Thyroid gland (tissue), 4 donors: ENCODE measurements around the gene ETV5. TPM values are rescaled to one million over a fixed set of nuclear protein-coding genes. Genes with fewer than 3 reads are reported as not detected.

Source experiments
- DNase-seq, 2 donors: peaks; one replicate each; pipeline ENCODE4 v3.0.0-alpha.2; 2019
- H3K27ac ChIP-seq, 3 donors: fragments of 200-600 bp; sonication (generic); 1 replicate in 2 of 3; 2 replicates in 1 of 3; pipeline ENCODE4 v1.5.1; 2016 to 2019; ENCODE audit warnings: mild to moderate bottlenecking in 1 of 3, moderate library complexity in 1 of 3
- H3K27me3 ChIP-seq: fragments of 200-600 bp; sonication (generic); one replicate; pipeline ENCODE4 v1.5.1; 2019
- H3K36me3 ChIP-seq, 2 donors: fragments of 200-600 bp; sonication (generic); one replicate each; pipeline ENCODE4 v1.5.1; 2016 to 2019
- H3K4me1 ChIP-seq, 2 donors: fragments of 200-600 bp; sonication (generic); one replicate each; pipeline ENCODE4 v1.5.1; 2017 to 2019
- H3K4me3 ChIP-seq, 3 donors: fragments of 200-600 bp; sonication (generic); replicated peaks in 1 of 3; 1 replicate in 2 of 3; 2 replicates in 1 of 3; pipeline ENCODE4 v1.5.1; 2016; ENCODE audit warnings: mild to moderate bottlenecking in 1 of 3
- H3K9me3 ChIP-seq: fragments of 200-600 bp; sonication (generic); one replicate; pipeline ENCODE4 v1.5.1; 2017
- CTCF ChIP-seq, 6 experiments: fragments of 200-600 bp in 3 of 6; fragments of 450-650 bp in 3 of 6; sonication (generic) in 3 of 6; IDR thresholded peaks; one replicate each; pipeline ENCODE4 v1.5.1; 2016 to 2019; ENCODE audit warnings: antibody characterized with exemption in 6 of 6, mild to moderate bottlenecking in 2 of 6, inconsistent platforms in 1 of 6, moderate library complexity in 1 of 6
- POLR2A ChIP-seq, 2 donors: fragments of 450-650 bp; IDR thresholded peaks; one replicate each; pipeline ENCODE4 v1.6.1; 2017; ENCODE audit warnings: antibody characterized with exemption in 2 of 2, mild to moderate bottlenecking in 2 of 2, moderate library complexity in 1 of 2
- WGBS, 2 donors: methylation state at CpG; one replicate each; pipeline ENCODE4 v1.1.5; 2017; 5-methylcytosine and 5-hydroxymethylcytosine counted together
- intact Hi-C: fragments of 100-400 bp; cut with DNase I; formaldehyde crosslinking; loops from one replicate; pipeline ENCODE4 v1.15.1; 2023
- total RNA-seq, 4 donors: library from RNA; depleted of rRNA; stranded (reverse); fragments of >200 nt; gene quantifications; one replicate each; pipeline ENCODE4 v1.2.3, GENCODE V29; 2016

ETV5 gene
- total RNA-seq, 4 donors from 2014 or later = 17.9 to 51.5 (median 28.9) TPM

- no peak for DNase-seq
- Histone ChIP-seq H3K27ac (no peak overlapping the region), H3K36me3 (peaks cover 0 to 4% of the 10 kb centered on the region in 2 donors), H3K4me1 (peaks cover 5 to 9% of the 10 kb centered on the region in 2 donors), H3K9me3 (no peaks in the 10 kb centered on the region), H3K4me3 (no peak overlapping the region), H3K27me3 (no peaks in the 10 kb centered on the region)
- TF ChIP-seq CTCF (IDR thresholded peaks at IDR 0.05) = no peak
- no peak for TF ChIP-seq POLR2A (IDR thresholded peaks at IDR 0.05)
- 94% methylated on average over 6 of the region's 6 CpGs for WGBS, 2 donors
- intact Hi-C loops = no loop called here
Measured at GRCh38 chr3:186058225-186058624, 50.7 kb downstream of the ETV5 start.

- intact Hi-C loops = no loop called here
- no peaks in the 10 kb centered on the region for H3K9me3 ChIP-seq
- H3K27me3 ChIP-seq = no peaks in the 10 kb centered on the region
- peaks cover 0 to 4% of the 10 kb centered on the region in 2 donors for H3K36me3 ChIP-seq
- 94 to 95% methylated on average over 4 of the region's 4 CpGs for WGBS, 2 donors
- TF ChIP-seq POLR2A (IDR thresholded peaks at IDR 0.05) = no peak
- no peak for TF ChIP-seq CTCF (IDR thresholded peaks at IDR 0.05)
- H3K4me1 ChIP-seq = peaks cover 5 to 9% of the 10 kb centered on the region in 2 donors
- H3K27ac ChIP-seq = no peak overlapping the region
- H3K4me3 ChIP-seq = no peak overlapping the region
- no peak for DNase-seq
Measured at GRCh38 chr3:186057594-186057993, 51.3 kb downstream of the ETV5 start.

GRCh38 chr3:186054792-186055352 lies 54.0 kb downstream of the ETV5 start:
- no peak overlapping the region for H3K4me3 ChIP-seq
- intact Hi-C loops = no loop called here
- TF ChIP-seq POLR2A (IDR thresholded peaks at IDR 0.05) (no peak), CTCF (IDR thresholded peaks at IDR 0.05) (no peak)
- 85 to 89% methylated on average over 8 of the region's 8 CpGs for WGBS, 2 donors
- no peaks in the 10 kb centered on the region for H3K9me3 ChIP-seq
- peak overlapping the region in 1 of 3 donors; percentile 40 for H3K27ac ChIP-seq
- peaks cover 5 to 9% of the 10 kb centered on the region in 2 donors for H3K4me1 ChIP-seq
- no peaks in the 10 kb centered on the region for H3K27me3 ChIP-seq
- DNase-seq = peak; percentile 34 to 41
- H3K36me3 ChIP-seq = peaks cover 10 to 17% of the 10 kb centered on the region in 2 donors

- WGBS, 2 donors = 90 to 92% methylated on average over 12 of the region's 12 CpGs
- peaks cover 4 to 5% of the 10 kb centered on the region in 2 donors for H3K4me1 ChIP-seq
- H3K9me3 ChIP-seq = no peaks in the 10 kb centered on the region
- H3K36me3 ChIP-seq = peaks cover 10 to 17% of the 10 kb centered on the region in 2 donors
- no peak for DNase-seq
- TF ChIP-seq POLR2A (IDR thresholded peaks at IDR 0.05) (no peak), CTCF (IDR thresholded peaks at IDR 0.05) (no peak)
- no peaks in the 10 kb centered on the region for H3K27me3 ChIP-seq
- no peak overlapping the region for H3K4me3 ChIP-seq
- intact Hi-C loops = no loop called here
- H3K27ac ChIP-seq = no peak overlapping the region
Measured at GRCh38 chr3:186053954-186054791, 54.7 kb downstream of the ETV5 start.
